ENCODE results near the gene TEX35.

Gene TEX35

DNA sequence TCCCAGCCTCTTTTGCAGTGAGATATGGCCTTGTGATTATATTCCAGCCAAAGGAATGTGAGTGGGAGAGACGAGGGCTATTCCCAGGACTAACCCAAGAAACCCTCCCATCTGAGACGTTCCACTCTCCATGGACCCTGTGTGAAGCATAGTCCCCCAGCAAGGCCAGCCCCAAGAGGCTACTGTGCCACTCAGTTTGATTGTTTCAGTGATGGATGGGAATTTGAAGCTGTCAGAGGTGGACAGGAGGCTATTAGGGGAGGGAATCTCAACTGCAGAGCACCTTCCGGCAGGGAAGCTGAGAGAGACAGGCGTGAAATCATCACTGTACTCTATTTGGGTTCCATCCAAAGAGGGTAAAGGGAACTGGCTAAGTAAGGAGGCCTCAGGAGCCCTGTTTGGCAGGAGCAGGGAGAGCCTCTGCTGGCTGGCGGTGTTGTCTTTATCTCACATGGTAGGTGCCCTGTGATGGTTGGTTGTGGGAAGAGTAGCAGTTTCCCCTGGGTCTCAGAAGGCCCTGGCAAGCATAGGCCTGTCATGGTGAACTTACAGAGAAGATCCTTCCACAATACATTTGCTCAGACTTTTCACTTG lies 3.4 kb upstream of the TEX35 start:
- no peaks in the 10 kb centered on the region for H3K36me3 ChIP-seq
- DNase-seq: no peak
- no peak overlapping the region for H3K27ac ChIP-seq
- H3K9me3 ChIP-seq (ENCODE audit: severe bottlenecking): no peaks in the 10 kb centered on the region
- TF ChIP-seq CTCF (IDR thresholded peaks at IDR 0.05; ENCODE audit: low read depth, low read length): no peak
- H3K27me3 ChIP-seq (ENCODE audit: insufficient read depth, low read depth, severe bottlenecking): no peaks in the 10 kb centered on the region
- H3K4me3 ChIP-seq (ENCODE audit: low read depth, low read length): no peak overlapping the region

- Histone ChIP-seq H3K9me3 (ENCODE audit: severe bottlenecking) (no peaks in the 10 kb centered on the region), H3K27ac (no peak overlapping the region), H3K4me3 (ENCODE audit: low read depth, low read length) (no peak overlapping the region), H3K27me3 (ENCODE audit: insufficient read depth, low read depth, severe bottlenecking) (no peaks in the 10 kb centered on the region), H3K36me3 (no peaks in the 10 kb centered on the region)
- no peak for TF ChIP-seq CTCF (IDR thresholded peaks at IDR 0.05; ENCODE audit: low read depth, low read length)
- DNase-seq: no peak
Measured at GRCh38 chr1:178510155-178510554, 2.8 kb upstream of the TEX35 start.

GRCh38 chr1:178513278-178513983 lies 522 bp downstream of the TEX35 start:
- H3K36me3 ChIP-seq: no peaks in the 10 kb centered on the region
- H3K9me3 ChIP-seq (ENCODE audit: severe bottlenecking): no peaks in the 10 kb centered on the region
- H3K27me3 ChIP-seq (ENCODE audit: insufficient read depth, low read depth, severe bottlenecking): no peaks in the 10 kb centered on the region
- no peak overlapping the region for H3K27ac ChIP-seq
- DNase-seq: no peak
- no peak overlapping the region for H3K4me3 ChIP-seq (ENCODE audit: low read depth, low read length)
- peak; percentile 35; the same call in 1 of the 2 replicates for TF ChIP-seq CTCF (IDR thresholded peaks at IDR 0.05; ENCODE audit: low read depth, low read length)

- no peaks in the 10 kb centered on the region for H3K9me3 ChIP-seq (ENCODE audit: severe bottlenecking)
- no peak for TF ChIP-seq CTCF (IDR thresholded peaks at IDR 0.05; ENCODE audit: low read depth, low read length)
- no peak overlapping the region for H3K27ac ChIP-seq
- H3K4me3 ChIP-seq (ENCODE audit: low read depth, low read length): no peak overlapping the region
- H3K27me3 ChIP-seq (ENCODE audit: insufficient read depth, low read depth, severe bottlenecking): no peaks in the 10 kb centered on the region
- no peaks in the 10 kb centered on the region for H3K36me3 ChIP-seq
- no peak for DNase-seq
Measured at GRCh38 chr1:178516110-178516509, 3.2 kb downstream of the TEX35 start.

GRCh38 chr1:178518894-178519293 lies 6.0 kb downstream of the TEX35 start:
- TF ChIP-seq CTCF (IDR thresholded peaks at IDR 0.05; ENCODE audit: low read depth, low read length): no peak
- no peak overlapping the region for H3K27ac ChIP-seq
- H3K36me3 ChIP-seq: no peaks in the 10 kb centered on the region
- no peaks in the 10 kb centered on the region for H3K9me3 ChIP-seq (ENCODE audit: severe bottlenecking)
- no peak for DNase-seq
- H3K27me3 ChIP-seq (ENCODE audit: insufficient read depth, low read depth, severe bottlenecking): no peaks in the 10 kb centered on the region
- H3K4me3 ChIP-seq (ENCODE audit: low read depth, low read length): no peak overlapping the region

Measured in WERI-Rb-1 (cell line).